Measurements from ENCODE around the gene NET1.
"Not testable (repeated sequence)": the region's sequence is repeated elsewhere in the genome, so short reads cannot be mapped to it uniquely, and the experiment has no call there.

NET1 gene

GRCh38 chr10:5466451-5467206 lies 54.3 kb downstream of the NET1 start:
- DNase-seq, result peak; percentile 48

GRCh38 chr10:5467207-5467535 lies 54.8 kb downstream of the NET1 start:
- peak; percentile 24 for DNase-seq

DNA sequence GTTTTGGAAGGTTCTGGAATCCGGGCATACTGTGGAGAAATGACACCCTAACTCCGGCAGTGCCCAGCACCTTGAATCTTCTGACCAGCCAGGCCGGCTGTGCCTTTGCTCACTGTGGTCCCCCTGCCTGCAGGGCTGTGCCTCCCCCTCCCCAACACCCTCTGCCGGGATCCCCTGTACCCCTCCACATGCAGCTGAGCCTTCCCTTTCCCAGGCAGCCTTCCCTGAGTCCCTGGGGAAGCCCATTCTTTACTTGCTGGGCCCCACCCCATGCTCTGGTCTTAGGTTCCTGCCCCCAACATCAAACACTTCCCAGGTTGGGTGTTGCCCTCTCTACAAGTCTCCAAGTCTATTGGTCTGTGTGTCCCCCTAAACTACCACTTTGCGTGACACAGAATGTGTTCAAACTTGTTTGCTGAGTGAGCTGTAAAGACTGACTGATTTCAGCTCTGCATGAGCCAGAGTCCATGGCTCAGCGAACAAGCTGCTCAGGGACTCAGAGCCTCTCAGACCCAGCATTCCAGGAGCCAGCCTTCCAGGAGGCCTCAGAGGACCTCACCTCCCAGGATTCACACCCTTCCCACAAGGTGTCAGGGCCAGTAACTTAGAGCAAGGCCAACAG lies 55.4 kb downstream of the NET1 start:
- DNase-seq, result no peak

DNA sequence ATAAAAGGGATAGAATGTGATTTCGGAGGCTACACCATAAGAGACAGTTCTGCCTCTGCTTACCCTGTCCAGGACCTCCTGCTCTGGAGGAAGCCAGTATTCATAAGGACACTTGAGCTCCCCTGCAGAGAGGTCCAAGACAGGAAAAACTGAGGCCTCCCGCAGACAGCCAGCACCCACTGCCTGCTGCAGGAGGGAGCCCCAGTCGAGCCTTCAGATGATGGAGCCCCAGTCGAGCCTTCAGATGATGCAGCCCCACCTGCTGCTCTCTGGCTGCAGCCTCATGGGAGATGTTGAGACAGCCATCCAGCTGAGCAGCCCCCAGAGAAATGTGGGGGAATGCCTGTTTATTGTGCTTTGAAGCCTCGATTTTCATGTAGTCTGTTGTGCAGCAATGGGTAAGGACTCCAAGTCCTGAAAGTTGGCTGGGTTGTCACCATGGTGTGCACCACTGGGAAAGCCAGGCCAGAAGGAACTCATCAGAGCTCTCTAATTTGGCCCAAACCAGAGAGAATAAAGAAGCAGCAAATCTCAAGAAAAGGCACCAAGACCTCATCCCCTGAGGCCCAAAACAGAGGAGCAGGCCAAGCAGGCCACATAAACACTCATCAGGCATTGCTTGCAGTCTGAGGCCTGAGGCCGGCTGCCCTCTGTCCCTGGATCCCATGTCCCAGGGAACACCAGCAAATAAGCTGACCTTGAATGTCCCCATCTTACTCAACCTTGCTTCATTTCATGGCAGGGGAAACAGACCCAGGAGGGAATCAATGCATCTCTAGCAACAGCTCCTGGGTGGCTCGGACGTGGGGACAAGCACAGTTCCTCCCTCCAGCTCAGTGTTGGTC lies 56.1 kb downstream of the NET1 start:
- no peak for DNase-seq

DNA sequence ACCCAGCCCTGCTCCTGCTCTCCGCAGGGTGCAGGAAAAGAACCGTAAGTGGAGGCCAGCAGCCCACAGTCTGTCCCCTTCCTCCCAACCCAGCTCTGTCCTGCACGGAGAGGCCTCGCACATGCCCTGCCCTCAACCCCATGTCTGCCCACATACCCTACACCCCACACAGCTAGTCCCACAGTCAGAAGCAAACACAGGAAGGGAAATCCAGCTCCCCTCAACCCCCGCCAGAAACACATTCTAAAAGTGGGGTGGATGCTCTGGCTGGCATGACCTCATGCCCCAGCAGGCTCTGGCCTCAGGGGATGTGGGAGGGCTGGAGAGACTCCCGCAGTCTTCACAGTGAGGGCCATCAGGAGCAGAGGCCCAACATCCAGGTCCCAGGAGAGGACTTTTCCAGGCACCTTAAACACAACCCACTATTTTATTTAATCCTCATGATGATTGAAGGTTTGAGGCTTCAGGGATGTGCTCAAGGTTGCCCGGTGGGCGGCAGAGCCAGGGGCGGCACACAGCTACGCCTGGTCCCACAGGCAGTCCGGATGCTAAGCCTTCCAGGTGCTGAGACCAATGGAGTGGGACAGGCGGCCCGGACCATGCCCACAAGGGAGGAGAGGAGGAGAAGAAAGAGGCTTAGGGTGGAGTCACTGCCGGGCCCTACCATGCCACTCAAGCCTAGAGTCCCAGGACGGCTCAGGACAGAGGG lies 57.1 kb downstream of the NET1 start:
- no peak for DNase-seq

DNA sequence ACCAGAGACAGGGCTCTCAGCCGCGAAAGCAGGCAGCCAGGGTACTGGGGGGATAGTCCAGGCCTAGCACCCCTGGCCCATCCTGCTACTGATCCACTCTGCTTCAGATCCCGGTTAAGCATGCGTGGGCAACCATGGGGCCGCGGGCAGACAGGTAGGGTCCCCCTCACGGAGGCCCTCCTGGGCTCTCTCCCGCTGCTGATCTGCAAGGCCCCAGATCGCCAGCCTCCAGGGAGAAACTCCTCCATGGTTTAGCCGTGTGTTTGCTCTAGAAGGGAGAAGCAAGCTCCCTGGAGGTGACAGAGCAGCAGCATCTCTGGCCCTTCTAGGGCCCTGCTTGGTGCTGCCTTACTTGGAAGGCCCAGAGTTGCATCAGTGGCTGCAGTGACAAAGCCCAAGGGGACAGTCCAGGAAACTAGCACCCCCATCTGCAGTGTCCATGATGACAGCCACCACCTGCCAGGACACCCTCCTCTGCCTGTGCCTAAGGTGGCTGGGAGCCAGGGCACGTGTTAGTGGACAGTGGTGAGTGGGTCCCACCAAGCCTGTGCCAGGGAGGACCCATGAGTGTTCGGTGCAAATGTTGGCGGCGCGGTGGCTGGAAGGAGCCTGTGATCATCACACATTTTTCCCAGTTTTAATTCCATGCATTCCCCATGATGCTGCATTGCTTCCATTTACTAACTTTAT lies 57.9 kb downstream of the NET1 start:
- DNase-seq, result no peak

DNA sequence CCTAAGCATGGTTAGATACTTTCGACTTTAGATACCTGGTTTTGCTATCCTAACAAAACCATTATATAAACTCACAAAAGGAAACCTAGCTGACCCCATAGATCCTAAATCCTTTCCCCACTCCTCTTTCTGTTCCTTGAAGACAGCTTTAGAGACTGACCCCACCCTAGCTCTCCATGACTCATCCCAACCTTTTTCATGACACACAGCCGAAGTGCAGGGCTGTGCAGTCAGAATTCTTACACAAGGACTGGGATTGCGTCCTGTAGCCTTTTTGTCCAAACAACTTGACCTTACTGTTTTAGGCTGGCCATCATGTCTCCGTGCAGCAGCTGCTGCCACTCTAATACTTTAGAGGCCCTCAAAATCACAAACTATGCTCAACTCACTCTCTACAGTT lies 62.3 kb downstream of the NET1 start:
- DNase-seq, result not testable (repeated sequence)

DNA sequence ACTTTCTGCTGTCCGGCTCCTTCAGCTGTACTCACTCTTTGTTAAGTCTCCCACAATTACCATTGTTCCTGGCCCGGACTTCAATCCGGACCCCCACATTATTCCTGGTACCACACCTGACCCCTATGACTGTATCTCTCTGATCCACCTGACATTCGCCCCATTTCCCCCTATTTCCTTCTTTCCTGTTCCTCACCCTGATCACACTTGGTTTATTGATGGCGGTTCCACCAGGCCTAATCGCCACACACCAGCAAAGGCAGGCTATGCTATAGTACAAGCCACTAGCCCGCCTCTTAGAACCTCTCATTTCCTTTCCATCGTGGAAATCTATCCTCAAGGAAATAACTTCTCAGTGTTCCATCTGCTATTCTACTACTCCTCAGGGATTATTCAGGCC lies 62.7 kb downstream of the NET1 start:
- DNase-seq, result not testable (repeated sequence)

GRCh38 chr10:5475974-5476807 lies 63.8 kb downstream of the NET1 start:
- DNase-seq, result not testable (repeated sequence)

GRCh38 chr10:5476918-5477525 lies 64.7 kb downstream of the NET1 start:
- DNase-seq, result no peak

DNA sequence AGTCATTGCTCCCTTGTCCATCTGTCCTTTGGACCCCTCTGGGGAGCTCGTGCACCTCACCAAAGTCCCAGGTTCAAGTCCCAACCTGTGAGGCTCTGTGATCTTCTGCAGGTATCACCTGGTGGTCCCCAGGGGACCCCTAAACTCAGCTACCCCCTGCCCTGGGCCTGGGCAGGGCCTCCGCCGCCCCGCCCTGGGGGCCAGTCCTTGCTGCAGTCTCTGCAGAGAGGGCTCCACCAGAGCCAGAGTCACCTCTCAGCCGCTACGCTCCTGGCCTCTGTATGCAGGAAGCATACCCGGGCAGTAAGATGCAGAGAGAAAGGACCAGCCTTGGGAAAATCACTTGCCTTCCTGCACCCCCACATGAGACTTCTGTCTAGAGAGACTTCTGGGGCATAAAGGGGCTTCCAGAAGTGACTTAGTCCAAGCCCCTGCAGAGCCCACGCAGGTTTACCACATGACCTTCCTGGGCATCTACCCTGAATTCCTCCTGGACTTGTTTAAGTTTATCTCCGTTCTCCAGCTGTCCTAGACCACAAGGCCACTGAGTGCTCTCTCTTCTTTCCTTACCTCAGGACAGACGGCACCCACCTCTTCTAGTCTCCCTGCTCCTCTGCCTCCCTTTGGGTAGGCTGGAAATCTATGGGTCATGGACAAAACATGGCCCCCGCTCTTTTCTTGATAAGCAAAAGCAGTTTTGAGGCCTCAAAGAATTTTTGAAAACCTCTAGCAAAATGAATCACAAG lies 65.8 kb downstream of the NET1 start:
- no peak for DNase-seq

GRCh38 chr10:5478694-5479305 lies 66.4 kb downstream of the NET1 start:
- no peak for DNase-seq

DNA sequence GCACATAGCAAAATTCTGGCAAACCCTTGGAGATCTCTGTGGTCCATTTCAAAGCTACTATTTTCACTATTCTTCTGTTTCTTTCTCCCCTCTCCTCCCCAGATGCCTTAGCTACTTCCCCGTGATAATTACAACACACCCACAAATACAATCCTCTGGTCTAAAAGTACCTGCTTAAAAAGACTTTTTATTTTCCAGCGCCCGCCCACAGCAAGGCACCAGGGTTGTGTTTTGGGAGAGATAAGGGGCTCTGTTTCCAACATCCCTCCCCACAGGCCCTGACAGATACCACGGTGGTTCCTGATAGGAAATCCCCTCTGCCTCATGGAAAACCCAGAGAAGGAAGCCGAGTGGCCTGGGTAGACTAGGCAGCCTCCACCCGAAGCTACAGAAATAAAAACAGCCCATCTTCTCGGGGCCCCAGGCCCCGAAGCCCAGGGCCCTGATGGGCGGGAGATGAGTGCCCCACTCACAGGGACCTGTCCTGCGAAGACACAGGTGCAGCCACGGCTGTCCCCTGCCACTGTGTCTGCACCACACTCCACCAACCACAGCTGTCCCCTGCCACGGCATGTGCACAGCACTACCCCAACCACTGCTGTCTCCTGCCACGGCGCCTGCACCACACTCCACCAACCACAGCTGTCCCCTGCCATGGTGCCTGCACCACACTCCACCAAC lies 67.3 kb downstream of the NET1 start:
- DNase-seq, result no peak

DNA sequence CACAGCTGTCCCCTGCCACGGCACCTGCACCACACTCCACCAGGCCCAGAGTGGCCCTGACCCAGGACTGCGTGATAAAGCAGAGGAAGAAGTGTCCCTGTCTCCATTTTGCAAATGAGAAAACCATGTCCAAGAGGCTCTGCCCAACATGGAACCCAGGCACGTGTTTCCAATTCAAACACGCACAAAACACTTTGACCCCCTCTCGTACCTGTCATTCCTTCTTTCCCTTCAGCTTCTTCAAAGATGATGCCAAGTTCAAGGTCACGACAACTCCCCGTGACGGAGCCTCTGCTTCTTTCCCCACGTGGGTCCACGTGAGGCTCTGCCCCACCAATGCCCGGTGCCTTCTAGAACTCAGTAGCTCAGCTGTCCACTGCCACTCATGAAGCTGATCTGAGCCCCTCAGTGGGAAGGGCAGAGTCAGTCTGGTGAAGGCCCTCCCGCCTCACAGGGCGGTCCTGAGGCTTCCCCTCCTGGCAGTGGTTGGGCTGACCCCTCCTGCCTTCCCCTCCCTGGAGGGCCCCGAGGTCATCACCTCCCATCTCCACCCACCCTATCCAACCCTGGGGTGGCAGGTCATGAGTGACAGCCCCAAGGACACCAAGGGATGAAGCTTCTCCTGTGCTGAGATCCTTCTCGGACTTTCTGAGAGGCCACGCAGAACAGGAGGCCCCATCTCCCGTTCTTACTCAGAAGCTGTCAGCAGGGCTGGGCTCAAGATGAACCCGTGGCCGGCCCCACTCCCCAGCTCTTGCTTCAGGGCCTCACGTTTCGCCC lies 68.0 kb downstream of the NET1 start:
- DNase-seq, result no peak

GRCh38 chr10:5481121-5481520 lies 68.8 kb downstream of the NET1 start:
- DNase-seq, result no peak

DNA sequence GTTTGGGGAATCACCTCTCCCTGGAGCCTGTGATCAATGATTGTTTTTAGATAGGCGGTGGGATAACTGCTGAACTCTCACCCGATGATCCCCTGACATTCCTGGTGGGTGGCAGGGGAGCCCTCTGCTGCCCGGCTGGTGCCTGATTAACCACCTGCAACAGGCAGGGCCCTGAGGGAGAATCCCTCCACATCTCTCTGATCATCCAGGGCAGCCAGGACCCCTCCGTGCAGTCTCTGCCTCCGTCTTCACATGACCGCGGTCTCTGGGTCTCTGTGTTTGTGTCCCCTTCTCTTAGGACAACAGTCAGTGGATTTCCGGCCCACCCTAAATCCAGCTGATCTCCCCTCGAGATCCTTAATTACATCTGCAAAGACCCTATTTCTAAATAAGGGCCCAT lies 69.7 kb downstream of the NET1 start:
- DNase-seq, result no peak

GRCh38 chr10:5484205-5484604 lies 71.8 kb downstream of the NET1 start:
- DNase-seq, result no peak

GRCh38 chr10:5485290-5485689 lies 72.9 kb downstream of the NET1 start:
- DNase-seq, result no peak

Data from NCI-H2171 (cell line).